Parathyroid adenoma (tissue), 2 donors: ENCODE data around the gene MTMR3.

Experiments
- H2AFZ ChIP-seq: fragments of 300-600 bp; sonication (generic); one replicate; pipeline ENCODE4 v1.7.0; 2017; ENCODE audit warnings: antibody characterized with exemption, mild to moderate bottlenecking
- H3K27ac ChIP-seq: fragments of 300-600 bp; sonication (generic); one replicate; pipeline ENCODE4 v1.7.0; 2017
- H3K27me3 ChIP-seq: fragments of 300-600 bp; sonication (generic); one replicate; pipeline ENCODE4 v1.7.0; 2017; ENCODE audit warnings: low read length; ENCODE audit not compliant: control insufficient read depth, insufficient read depth
- H3K36me3 ChIP-seq: fragments of 300-600 bp; sonication (generic); one replicate; pipeline ENCODE4 v1.7.0; 2017; ENCODE audit warnings: low read length; ENCODE audit not compliant: control insufficient read depth, insufficient read depth
- H3K4me1 ChIP-seq: fragments of 300-600 bp; sonication (generic); one replicate; pipeline ENCODE4 v1.7.0; 2017; ENCODE audit warnings: control low read depth
- H3K4me2 ChIP-seq: fragments of 300-600 bp; sonication (generic); one replicate; pipeline ENCODE4 v1.7.0; 2017; ENCODE audit warnings: low read length
- H3K4me3 ChIP-seq: fragments of 300-600 bp; sonication (generic); one replicate; pipeline ENCODE4 v1.7.0; 2017; ENCODE audit warnings: low read depth, low read length
- H3K79me2 ChIP-seq: fragments of 300-600 bp; sonication (generic); one replicate; pipeline ENCODE4 v1.7.0; 2017; ENCODE audit warnings: control low read depth
- H3K9ac ChIP-seq: fragments of 300-600 bp; sonication (generic); one replicate; pipeline ENCODE4 v1.7.0; 2017; ENCODE audit warnings: mild to moderate bottlenecking
- H3K9me3 ChIP-seq: fragments of 300-600 bp; sonication (generic); one replicate; pipeline ENCODE4 v1.7.0; 2017; ENCODE audit warnings: low read length; ENCODE audit not compliant: control insufficient read depth
- CTCF ChIP-seq: fragments of 300-600 bp; sonication (generic); IDR thresholded peaks from one replicate; pipeline ENCODE4 v1.7.0; 2017; ENCODE audit warnings: antibody characterized with exemption, mild to moderate bottlenecking
- donor health status: primary hyperparathyroidism.

The MTMR3 gene

GRCh38 chr22:30043161-30043560 is 160.2 kb downstream of the MTMR3 start:
- no peak for TF ChIP-seq CTCF

GRCh38 chr22:30044369-30044768 is 161.4 kb downstream of the MTMR3 start:
- H3K9ac ChIP-seq: no peak overlapping the region
- no peak overlapping the region for H3K27ac ChIP-seq
- no peak overlapping the region for H2AFZ ChIP-seq
- no peaks in the 10 kb centered on the region for H3K4me1 ChIP-seq
- no peak overlapping the region for H3K4me3 ChIP-seq
- H3K36me3 ChIP-seq: no peaks in the 10 kb centered on the region
- H3K4me2 ChIP-seq: no peak overlapping the region
- H3K79me2 ChIP-seq: no peaks in the 10 kb centered on the region
- no peaks in the 10 kb centered on the region for H3K27me3 ChIP-seq
- no peak for TF ChIP-seq CTCF
- H3K9me3 ChIP-seq: no peaks in the 10 kb centered on the region

More at GRCh38 chr22:30043161-30043560, 160.2 kb downstream of the MTMR3 start:
- H3K4me3 ChIP-seq: no peak overlapping the region
- no peaks in the 10 kb centered on the region for H3K27me3 ChIP-seq
- H3K4me2 ChIP-seq: no peak overlapping the region
- no peaks in the 10 kb centered on the region for H3K4me1 ChIP-seq
- no peak overlapping the region for H2AFZ ChIP-seq
- no peaks in the 10 kb centered on the region for H3K36me3 ChIP-seq
- no peak overlapping the region for H3K9ac ChIP-seq
- no peak overlapping the region for H3K27ac ChIP-seq
- H3K9me3 ChIP-seq: no peaks in the 10 kb centered on the region
- H3K79me2 ChIP-seq: no peaks in the 10 kb centered on the region

GRCh38 chr22:30044881-30045493 is 162.0 kb downstream of the MTMR3 start:
- Histone ChIP-seq H3K9ac (no peak overlapping the region), H3K9me3 (no peaks in the 10 kb centered on the region), H2AFZ (no peak overlapping the region), H3K79me2 (no peaks in the 10 kb centered on the region), H3K4me2 (no peak overlapping the region), H3K4me3 (no peak overlapping the region), H3K27me3 (no peaks in the 10 kb centered on the region), H3K27ac (no peak overlapping the region), H3K36me3 (no peaks in the 10 kb centered on the region), H3K4me1 (no peaks in the 10 kb centered on the region)
- TF ChIP-seq CTCF: no peak

- H3K36me3 ChIP-seq: no peaks in the 10 kb centered on the region
- no peaks in the 10 kb centered on the region for H3K4me1 ChIP-seq
- H3K4me2 ChIP-seq: no peak overlapping the region
- no peak overlapping the region for H3K4me3 ChIP-seq
- H3K27me3 ChIP-seq: no peaks in the 10 kb centered on the region
- no peaks in the 10 kb centered on the region for H3K79me2 ChIP-seq
- no peak overlapping the region for H3K9ac ChIP-seq
- no peaks in the 10 kb centered on the region for H3K9me3 ChIP-seq
- TF ChIP-seq CTCF: no peak
- H2AFZ ChIP-seq: no peak overlapping the region
- H3K27ac ChIP-seq: no peak overlapping the region
Observed at GRCh38 chr22:30045494-30045887, 162.5 kb downstream of the MTMR3 start.
